ENCODE measurements around the gene ELK1.

GRCh38 chrX:47649271-47649670, 1.1 kb downstream of the ELK1 start:
- TF ChIP-seq CTCF (IDR thresholded peaks at IDR 0.05; ENCODE audit: poor library complexity, severe bottlenecking) (no peak), EZH2 (IDR thresholded peaks at IDR 0.05; ENCODE audit: borderline replicate concordance, insufficient read depth, low read length, poor library complexity, severe bottlenecking) (no peak), POLR2AphosphoS5 (IDR thresholded peaks at IDR 0.05) (no peak), REST (IDR thresholded peaks at IDR 0.05; ENCODE audit: borderline replicate concordance) (no peak), SMC3 (conservative IDR thresholded peaks at IDR 0.05; ENCODE audit: poor library complexity) (no peak), EP300 (conservative IDR thresholded peaks at IDR 0.05; ENCODE audit: poor library complexity, severe bottlenecking) (no peak), TAF1 (IDR thresholded peaks at IDR 0.05; ENCODE audit: low read depth) (no peak), RAD21 (conservative IDR thresholded peaks at IDR 0.05) (no peak), MXI1 (conservative IDR thresholded peaks at IDR 0.05; ENCODE audit: poor library complexity, severe bottlenecking) (no peak)

Measured in neural cell (in vitro differentiated cells).